Measurements from ENCODE around the gene INHA. TPM values are rescaled to one million over a fixed set of nuclear protein-coding genes. Genes with fewer than 3 reads are reported as not detected.
A peak's percentile ranks its signal among the peaks of the same experiment; 100 is the strongest.

The INHA gene
- total RNA-seq, 4 donors from 2014 or later, result not detected

GRCh38 chr2:219552382-219553167, 19.5 kb upstream of the INHA start:
- Histone ChIP-seq H3K27me3 (peaks cover 32% of the 10 kb centered on the region), H3K9me3 (no peaks in the 10 kb centered on the region), H3K4me1 (peaks cover 5 to 19% (median 12%) of the 10 kb centered on the region in 4 donors), H3K36me3 (no peaks in the 10 kb centered on the region), H3K4me3 (peak overlapping the region; percentile 39 to 72 (median 57)), H3K27ac (peak overlapping the region; percentile 45 to 61 (median 58))
- intact Hi-C loops (cut with DNase I; ENCODE audit: low total_unique reads) (loop anchor here (5.0 kb wide), 1 partner anchor 90 kb away; no protein-coding TSS in a partner anchor), in situ Hi-C loops (cut with MboI; ENCODE audit: low pct_ligation_motif_present in 1 of 4, low pct_unique_long_range_greater_than_20kb in 1 of 4, low sequenced_read_pairs in 3 of 4) (no loop called here)
- peak; percentile 90 for DNase-seq
- TF ChIP-seq EP300 (IDR thresholded peaks at IDR 0.05; ENCODE audit: low read depth) (no peak), POLR2AphosphoS5 (IDR thresholded peaks at IDR 0.05) (peak in 1 of 3 donors; percentile 11)
- WGBS, 2 donors (ENCODE audit: low coverage in 1 of 2), result 6% methylated on average over 44 of the region's 99 CpGs; no CpG with 5 or more reads in 1 of the 2 donors

GRCh38 chr2:219553168-219553417, 19.0 kb upstream of the INHA start:
- 34% methylated on average over 7 of the region's 7 CpGs; no CpG with 5 or more reads in 1 of the 2 donors for WGBS, 2 donors (ENCODE audit: low coverage in 1 of 2)
- Histone ChIP-seq H3K9me3 (no peaks in the 10 kb centered on the region), H3K36me3 (no peaks in the 10 kb centered on the region), H3K27me3 (peaks cover 32% of the 10 kb centered on the region), H3K27ac (no peak overlapping the region), H3K4me1 (peaks cover 5 to 19% (median 12%) of the 10 kb centered on the region in 4 donors), H3K4me3 (peak overlapping the region in 3 of 4 donors; percentile 39 to 72 (median 54))
- TF ChIP-seq POLR2AphosphoS5 (IDR thresholded peaks at IDR 0.05), result no peak
- no peak for TF ChIP-seq EP300 (IDR thresholded peaks at IDR 0.05; ENCODE audit: low read depth)
- TF ChIP-seq CTCF (IDR thresholded peaks at IDR 0.05), result no peak
- no peak for TF ChIP-seq POLR2A (IDR thresholded peaks at IDR 0.05)
- in situ Hi-C loops (cut with MboI; ENCODE audit: low pct_ligation_motif_present in 1 of 4, low pct_unique_long_range_greater_than_20kb in 1 of 4, low sequenced_read_pairs in 3 of 4), result no loop called here
- intact Hi-C loops (cut with DNase I; ENCODE audit: low total_unique reads), result loop anchor here (5.0 kb wide), 1 partner anchor 89 kb away; no protein-coding TSS in a partner anchor
- DNase-seq, result no peak

GRCh38 chr2:219553463-219553963, 18.6 kb upstream of the INHA start:
- H3K27me3 ChIP-seq, result peaks cover 32% of the 10 kb centered on the region
- TF ChIP-seq POLR2AphosphoS5 (IDR thresholded peaks at IDR 0.05) (no peak), EP300 (IDR thresholded peaks at IDR 0.05; ENCODE audit: low read depth) (no peak), CTCF (IDR thresholded peaks at IDR 0.05) (no peak), POLR2A (IDR thresholded peaks at IDR 0.05) (no peak)
- no peak overlapping the region for H3K27ac ChIP-seq
- H3K4me1 ChIP-seq, result peaks cover 5 to 19% (median 12%) of the 10 kb centered on the region in 4 donors
- in situ Hi-C loops (cut with MboI; ENCODE audit: low pct_ligation_motif_present in 1 of 4, low pct_unique_long_range_greater_than_20kb in 1 of 4, low sequenced_read_pairs in 3 of 4) (no loop called here), intact Hi-C loops (cut with DNase I; ENCODE audit: low total_unique reads) (loop anchor here (5.0 kb wide), 1 partner anchor 89 kb away; no protein-coding TSS in a partner anchor)
- no peak for DNase-seq
- WGBS, 2 donors (ENCODE audit: low coverage in 1 of 2), result 40 to 87% methylated on average over 2 to 12 of the region's 12 CpGs
- no peaks in the 10 kb centered on the region for H3K36me3 ChIP-seq
- H3K9me3 ChIP-seq, result no peaks in the 10 kb centered on the region
- H3K4me3 ChIP-seq, result no peak overlapping the region

GRCh38 chr2:219554350-219554749, 17.8 kb upstream of the INHA start:
- no peak for TF ChIP-seq POLR2A (IDR thresholded peaks at IDR 0.05)
- TF ChIP-seq EP300 (IDR thresholded peaks at IDR 0.05; ENCODE audit: low read depth), result no peak
- TF ChIP-seq CTCF (IDR thresholded peaks at IDR 0.05), result no peak
- TF ChIP-seq POLR2AphosphoS5 (IDR thresholded peaks at IDR 0.05), result no peak
- Histone ChIP-seq H3K27ac (no peak overlapping the region), H3K4me3 (no peak overlapping the region), H3K27me3 (peaks cover 32% of the 10 kb centered on the region), H3K9me3 (no peaks in the 10 kb centered on the region), H3K36me3 (no peaks in the 10 kb centered on the region), H3K4me1 (peaks cover 5 to 19% (median 12%) of the 10 kb centered on the region in 4 donors)
- in situ Hi-C loops (cut with MboI; ENCODE audit: low pct_ligation_motif_present in 1 of 4, low pct_unique_long_range_greater_than_20kb in 1 of 4, low sequenced_read_pairs in 3 of 4) (no loop called here), intact Hi-C loops (cut with DNase I; ENCODE audit: low total_unique reads) (loop anchor here (5.0 kb wide), 1 partner anchor 88 kb away; no protein-coding TSS in a partner anchor)
- WGBS, 2 donors (ENCODE audit: low coverage in 1 of 2), result 88% methylated on average over 7 of the region's 15 CpGs; no CpG with 5 or more reads in 1 of the 2 donors
- DNase-seq, result no peak
